GM21786 (cell line): Measurements from ENCODE around the gene ARHGAP30.
"Not testable (repeated sequence)": the region's sequence is repeated elsewhere in the genome, so short reads cannot be mapped to it uniquely, and the experiment has no call there.

ENCODE experiments used
- ATAC-seq: cut with Tn5 transposase; IDR thresholded peaks from one replicate; pipeline ENCODE4 v1.9.1; 2021; ENCODE audit not compliant: unreplicated experiment

ARHGAP30 gene

GRCh38 chr1:161073474-161074121, 3.9 kb upstream of the ARHGAP30 start:
- no peak for ATAC-seq

- no peak for ATAC-seq
Observed at GRCh38 chr1:161072751-161073449, 3.2 kb upstream of the ARHGAP30 start.

- ATAC-seq: no peak
Observed at GRCh38 chr1:161071886-161072371, 2.2 kb upstream of the ARHGAP30 start.

GRCh38 chr1:161070761-161071160, 1.1 kb upstream of the ARHGAP30 start:
- ATAC-seq: no peak

- ATAC-seq: no peak
Observed at GRCh38 chr1:161069241-161069640, 450 bp downstream of the ARHGAP30 start.

GRCh38 chr1:161068306-161069234, 1.1 kb downstream of the ARHGAP30 start:
- ATAC-seq: peak; percentile 53

GRCh38 chr1:161066694-161067093, 3.0 kb downstream of the ARHGAP30 start:
- ATAC-seq: no peak

- ATAC-seq: not testable (repeated sequence)
Observed at GRCh38 chr1:161065681-161066080, 4.0 kb downstream of the ARHGAP30 start.

GRCh38 chr1:161063936-161064335, 5.8 kb downstream of the ARHGAP30 start:
- ATAC-seq: not testable (repeated sequence)

GRCh38 chr1:161061419-161061818, 8.3 kb downstream of the ARHGAP30 start:
- ATAC-seq: no peak

GRCh38 chr1:161059293-161059692, 10.4 kb downstream of the ARHGAP30 start:
- no peak for ATAC-seq

GRCh38 chr1:161054805-161055204, 14.9 kb downstream of the ARHGAP30 start:
- ATAC-seq: no peak

GRCh38 chr1:161054232-161054631, 15.5 kb downstream of the ARHGAP30 start:
- ATAC-seq: no peak

- no peak for ATAC-seq
Observed at GRCh38 chr1:161052899-161053298, 16.8 kb downstream of the ARHGAP30 start.

GRCh38 chr1:161051219-161051618, 18.5 kb downstream of the ARHGAP30 start:
- ATAC-seq: no peak

- ATAC-seq: no peak
Observed at GRCh38 chr1:161048949-161049722, 20.6 kb downstream of the ARHGAP30 start.

- ATAC-seq: no peak
Observed at GRCh38 chr1:161047436-161048420, 22.0 kb downstream of the ARHGAP30 start.

- ATAC-seq: peak; percentile 41
Observed at GRCh38 chr1:161046605-161047228, 23.0 kb downstream of the ARHGAP30 start.
